Ascending aorta (tissue), 2 donors: ENCODE measurements around the gene ROCK2. TPM values are rescaled to one million over a fixed set of nuclear protein-coding genes. Genes with fewer than 3 reads are reported as not detected.
"Not testable (repeated sequence)": the region's sequence is repeated elsewhere in the genome, so short reads cannot be mapped to it uniquely, and the experiment has no call there.

ENCODE experiments used
- DNase-seq, 2 donors: peaks; one replicate each; pipeline ENCODE4 v3.0.0-alpha.2; 2019; ENCODE audit warnings: low spot score in 2 of 2
- H3K27ac ChIP-seq, 2 donors: fragments of 200-600 bp; sonication (generic); one replicate each; pipeline ENCODE4 v1.5.1; 2016 to 2017; ENCODE audit warnings: mild to moderate bottlenecking in 1 of 2
- H3K27me3 ChIP-seq: fragments of 200-600 bp; sonication (generic); one replicate; pipeline ENCODE4 v1.5.1; 2017
- H3K36me3 ChIP-seq, 2 donors: fragments of 200-600 bp; sonication (generic); one replicate each; pipeline ENCODE4 v1.5.1; 2016
- H3K4me1 ChIP-seq, 2 donors: fragments of 200-600 bp; sonication (generic); one replicate each; pipeline ENCODE4 v1.5.1; 2016 to 2017; ENCODE audit warnings: mild to moderate bottlenecking in 1 of 2
- H3K4me3 ChIP-seq, 2 donors: fragments of 200-600 bp; sonication (generic); one replicate each; pipeline ENCODE4 v1.5.1; 2016 to 2017; ENCODE audit warnings: mild to moderate bottlenecking in 1 of 2
- H3K9me3 ChIP-seq, 2 donors: fragments of 200-600 bp; sonication (generic); one replicate each; pipeline ENCODE4 v1.5.1; 2016
- intact Hi-C: fragments of 100-400 bp; cut with DNase I; formaldehyde crosslinking; loops from one replicate; pipeline ENCODE4 v1.15.1; 2023
- total RNA-seq: library from RNA; depleted of rRNA; stranded (reverse); fragments of >200 nt; gene quantifications from one replicate; pipeline ENCODE4 v1.1.0, GENCODE V29; 2016
- TF ChIP-seq, protein P1 (sequence below), 3 experiments: fragments of 200-600 bp in 2 of 3; fragments of 450-650 bp in 1 of 3; sonication (generic) in 2 of 3; IDR thresholded peaks; one replicate each; pipeline ENCODE4 v1.5.1; 2016 to 2019; ENCODE audit warnings: antibody characterized with exemption in 3 of 3, mild to moderate bottlenecking in 1 of 3, moderate library complexity in 1 of 3

Gene ROCK2
- total RNA-seq, 1 donor from 2014 or later, result 33.0 TPM

DNA sequence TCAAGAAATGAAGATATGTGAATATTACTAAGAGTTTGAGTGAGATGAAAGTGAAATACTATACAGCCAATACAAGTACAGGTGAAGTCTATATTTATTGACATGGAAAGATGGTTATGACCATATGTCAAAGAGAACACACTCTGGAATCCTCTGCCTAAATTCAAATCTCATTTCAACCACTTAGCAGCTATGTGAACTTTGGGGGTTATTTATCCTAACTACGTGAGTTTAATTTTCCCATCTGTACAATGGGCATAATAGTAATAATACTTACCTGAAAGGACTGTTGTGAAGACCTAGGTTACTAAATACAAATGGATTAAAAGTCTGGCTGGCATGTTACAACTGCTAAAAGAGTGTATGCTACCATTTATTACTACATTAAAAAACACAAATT, 79.6 kb downstream of the ROCK2 start:
- Histone ChIP-seq H3K4me1 (no peaks in the 10 kb centered on the region), H3K4me3 (no peak overlapping the region), H3K27ac (no peak overlapping the region), H3K9me3 (no peaks in the 10 kb centered on the region), H3K27me3 (no peaks in the 10 kb centered on the region), H3K36me3 (no peaks in the 10 kb centered on the region)
- intact Hi-C loops, result no loop called here
- DNase-seq, result no peak
- TF ChIP-seq, protein P1, sequence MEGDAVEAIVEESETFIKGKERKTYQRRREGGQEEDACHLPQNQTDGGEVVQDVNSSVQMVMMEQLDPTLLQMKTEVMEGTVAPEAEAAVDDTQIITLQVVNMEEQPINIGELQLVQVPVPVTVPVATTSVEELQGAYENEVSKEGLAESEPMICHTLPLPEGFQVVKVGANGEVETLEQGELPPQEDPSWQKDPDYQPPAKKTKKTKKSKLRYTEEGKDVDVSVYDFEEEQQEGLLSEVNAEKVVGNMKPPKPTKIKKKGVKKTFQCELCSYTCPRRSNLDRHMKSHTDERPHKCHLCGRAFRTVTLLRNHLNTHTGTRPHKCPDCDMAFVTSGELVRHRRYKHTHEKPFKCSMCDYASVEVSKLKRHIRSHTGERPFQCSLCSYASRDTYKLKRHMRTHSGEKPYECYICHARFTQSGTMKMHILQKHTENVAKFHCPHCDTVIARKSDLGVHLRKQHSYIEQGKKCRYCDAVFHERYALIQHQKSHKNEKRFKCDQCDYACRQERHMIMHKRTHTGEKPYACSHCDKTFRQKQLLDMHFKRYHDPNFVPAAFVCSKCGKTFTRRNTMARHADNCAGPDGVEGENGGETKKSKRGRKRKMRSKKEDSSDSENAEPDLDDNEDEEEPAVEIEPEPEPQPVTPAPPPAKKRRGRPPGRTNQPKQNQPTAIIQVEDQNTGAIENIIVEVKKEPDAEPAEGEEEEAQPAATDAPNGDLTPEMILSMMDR (IDR thresholded peaks at IDR 0.05), result no peak

GRCh38 chr2:11264007-11264406, 80.4 kb downstream of the ROCK2 start:
- Histone ChIP-seq H3K9me3 (no peaks in the 10 kb centered on the region), H3K27me3 (no peaks in the 10 kb centered on the region), H3K36me3 (no peaks in the 10 kb centered on the region), H3K4me3 (no peak overlapping the region), H3K27ac (no peak overlapping the region), H3K4me1 (no peaks in the 10 kb centered on the region)
- DNase-seq, result no peak
- intact Hi-C loops, result no loop called here
- TF ChIP-seq, protein P1 (IDR thresholded peaks at IDR 0.05), result no peak

GRCh38 chr2:11263177-11263576, 81.3 kb downstream of the ROCK2 start:
- Histone ChIP-seq H3K9me3 (no peaks in the 10 kb centered on the region), H3K27ac (no peak overlapping the region), H3K36me3 (no peaks in the 10 kb centered on the region), H3K27me3 (no peaks in the 10 kb centered on the region), H3K4me1 (no peaks in the 10 kb centered on the region), H3K4me3 (no peak overlapping the region)
- no peak for DNase-seq
- TF ChIP-seq, protein P1 (IDR thresholded peaks at IDR 0.05), result no peak
- intact Hi-C loops, result no loop called here

- H3K27ac ChIP-seq, intact Hi-C loops, H3K9me3 ChIP-seq, DNase-seq, H3K4me3 ChIP-seq, H3K4me1 ChIP-seq, H3K27me3 ChIP-seq, H3K36me3 ChIP-seq: not testable (repeated sequence)
These were observed 82.0 kb downstream of the ROCK2 start for GRCh38 chr2:11262438-11262837.

GRCh38 chr2:11261564-11261963, 82.9 kb downstream of the ROCK2 start:
- H3K4me1 ChIP-seq, H3K27ac ChIP-seq, H3K4me3 ChIP-seq, intact Hi-C loops, H3K36me3 ChIP-seq, DNase-seq, H3K9me3 ChIP-seq, H3K27me3 ChIP-seq: not testable (repeated sequence)

DNA sequence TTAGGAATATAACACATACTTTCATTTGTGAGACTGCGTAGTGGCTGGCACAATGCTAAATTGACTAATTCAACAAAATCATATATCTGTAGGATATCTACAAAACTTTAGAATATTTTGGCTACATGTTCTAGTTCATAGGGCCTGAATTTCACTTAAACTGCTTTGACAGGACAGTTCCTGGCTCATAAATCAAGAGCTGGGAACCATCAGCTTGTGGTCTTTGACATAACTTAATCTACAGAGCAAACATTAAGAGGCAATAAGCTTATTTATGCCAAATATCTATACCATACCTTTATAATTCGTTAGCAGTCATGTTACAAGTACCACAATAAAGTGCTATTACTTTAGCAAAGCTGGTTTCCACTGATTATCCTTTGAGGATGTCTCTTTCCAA, 83.5 kb downstream of the ROCK2 start:
- Histone ChIP-seq H3K9me3 (no peaks in the 10 kb centered on the region), H3K27ac (no peak overlapping the region), H3K4me1 (no peaks in the 10 kb centered on the region), H3K36me3 (peaks cover 0 to 3% of the 10 kb centered on the region in 2 donors), H3K4me3 (no peak overlapping the region), H3K27me3 (no peaks in the 10 kb centered on the region)
- intact Hi-C loops, result no loop called here
- TF ChIP-seq, protein P1 (IDR thresholded peaks at IDR 0.05), result no peak
- no peak for DNase-seq

GRCh38 chr2:11257964-11258363, 86.5 kb downstream of the ROCK2 start:
- H3K9me3 ChIP-seq, result no peaks in the 10 kb centered on the region
- intact Hi-C loops, result no loop called here
- TF ChIP-seq, protein P1 (IDR thresholded peaks at IDR 0.05), result no peak
- peaks cover 0 to 3% of the 10 kb centered on the region in 2 donors for H3K36me3 ChIP-seq
- H3K4me3 ChIP-seq, result no peak overlapping the region
- H3K27me3 ChIP-seq, result no peaks in the 10 kb centered on the region
- no peak overlapping the region for H3K27ac ChIP-seq
- DNase-seq, result no peak
- H3K4me1 ChIP-seq, result no peaks in the 10 kb centered on the region
